HepG2 (cell line): Measurements from ENCODE around the gene SOX14. TPM values are rescaled to one million over a fixed set of nuclear protein-coding genes. Genes with fewer than 3 reads are reported as not detected.

ENCODE experiments used
- ATAC-seq: fragments of 200-7000 bp; cut with Tn5 transposase; 3 replicates; pipeline ENCODE4 v1.9.1; 2020; ENCODE audit warnings: mild to moderate bottlenecking, moderate library complexity
- BruUV-seq: library from RNA; stranded (reverse); fragments of 400-500 nt; replicated peaks from 2 replicates; lab custom pipeline; 2021; lab: Mats Ljungman, UMichigan
- CTCF ChIA-PET: fragments of 300-600 bp; formaldehyde crosslinking; extraction: SDS; loops from one replicate; lab custom pipeline; 2021; ENCODE audit warnings: low total read pairs, inconsistent platforms, low intra/inter-chr PET ratio; lab: Yijun Ruan, JAX
- POLR2A ChIA-PET: fragments of 350-600 bp; sonication (Branson Sonifier 250); formaldehyde crosslinking; loops from one replicate; lab custom pipeline; 2020; ENCODE audit warnings: antibody characterized with exemption, inconsistent platforms; lab: Yijun Ruan, JAX
- DNase-seq: peaks from one replicate; pipeline ENCODE4 v3.0.0-alpha.2; 2015; ENCODE audit warnings: low spot score
- FAIRE-seq: peaks from 3 replicates; lab custom pipeline; 2011; peaks lifted over from hg19 to GRCh38; lab: Jason Lieb, UNC
- H2AFZ ChIP-seq: one replicate; pipeline ENCODE4 v1.6.1; 2011; ENCODE audit warnings: low read length, inconsistent platforms
- H3K27ac ChIP-seq: fragments of 300-600 bp; 3 replicates; pipeline ENCODE4 v1.8.0; 2011; ENCODE audit warnings: mixed run types, mild to moderate bottlenecking, mixed read lengths, low read length, inconsistent platforms; ENCODE audit not compliant: insufficient read depth; ENCODE audit errors: extremely low read length
- H3K27me3 ChIP-seq, 2 experiments: fragments of 200-600 bp in 1 of 2; 2 replicates in 1 of 2; 3 replicates in 1 of 2; pipeline versions ENCODE4 v1.6.0 to v1.8.0; 2011; ENCODE audit warnings: low read length in 2 of 2, mild to moderate bottlenecking in 2 of 2, moderate library complexity in 2 of 2, inconsistent platforms in 1 of 2; ENCODE audit not compliant: insufficient read depth in 2 of 2, control insufficient read depth in 1 of 2
- H3K36me3 ChIP-seq, 2 experiments: fragments of 200-600 bp in 1 of 2; replicated peaks in 1 of 2; 2 replicates in 1 of 2; 3 replicates in 1 of 2; pipeline versions ENCODE4 v1.5.1 to v1.8.0; 2011; ENCODE audit warnings: low read length in 2 of 2, inconsistent platforms in 1 of 2; ENCODE audit not compliant: insufficient read depth in 2 of 2, control insufficient read depth in 1 of 2
- H3K4me1 ChIP-seq: 2 replicates; pipeline ENCODE4 v1.5.1; 2012; ENCODE audit warnings: low read length, inconsistent platforms; ENCODE audit not compliant: insufficient read depth
- H3K4me2 ChIP-seq: 2 replicates; pipeline ENCODE4 v1.6.0; 2011; ENCODE audit warnings: low read depth, low read length, inconsistent platforms
- H3K4me3 ChIP-seq, 3 experiments: fragments of 200-600 bp in 1 of 3; sonication (generic), shearing (Covaris generic) in 1 of 3; replicated peaks in 1 of 3; 2 replicates each; pipeline ENCODE4 v1.5.1; 2011 to 2016; ENCODE audit warnings: low read length in 3 of 3, inconsistent platforms in 2 of 3, low read depth in 2 of 3, mild to moderate bottlenecking in 2 of 3, control low read depth in 1 of 3, mixed read lengths in 1 of 3; ENCODE audit not compliant: insufficient read depth in 1 of 3
- H3K79me2 ChIP-seq: one replicate; pipeline ENCODE4 v1.6.1; 2011; ENCODE audit warnings: low read length, inconsistent platforms; ENCODE audit not compliant: insufficient read depth
- H3K9ac ChIP-seq: 2 replicates; pipeline ENCODE4 v1.6.0; 2011; ENCODE audit warnings: mild to moderate bottlenecking, low read depth, low read length, inconsistent platforms; ENCODE audit not compliant: insufficient read depth
- H3K9me3 ChIP-seq: 2 replicates; pipeline ENCODE4 v1.5.1; 2012; ENCODE audit warnings: mild to moderate bottlenecking, low read length
- H4K20me1 ChIP-seq: 2 replicates; pipeline ENCODE4 v1.6.0; 2011; ENCODE audit warnings: inconsistent platforms, mild to moderate bottlenecking, low read length, moderate library complexity; ENCODE audit not compliant: insufficient read depth
- KLF15 ChIP-seq: sonication (generic); formaldehyde crosslinking; IDR thresholded peaks from 2 replicates; pipeline ENCODE4 v1.8.1; 2023; ENCODE audit warnings: borderline replicate concordance, mild to moderate bottlenecking, inconsistent platforms, missing genetic modification reagents, mixed read lengths
- THAP11 ChIP-seq: IDR thresholded peaks from 2 replicates; pipeline ENCODE4 v1.6.1; 2016; ENCODE audit warnings: missing biosample characterization, missing genetic modification reagents
- TIGD3 ChIP-seq: sonication (generic); formaldehyde crosslinking; IDR thresholded peaks from 2 replicates; pipeline ENCODE4 v1.5.1; 2020; ENCODE audit warnings: mild to moderate bottlenecking, missing genetic modification reagents, borderline replicate concordance
- ZBTB38 ChIP-seq: sonication (generic); formaldehyde crosslinking; IDR thresholded peaks from 2 replicates; pipeline ENCODE4 v1.5.1; 2020; ENCODE audit warnings: mild to moderate bottlenecking, missing genetic modification reagents
- ZBTB4 ChIP-seq: sonication (generic); formaldehyde crosslinking; IDR thresholded peaks from 2 replicates; pipeline ENCODE4 v1.4.0; 2020; ENCODE audit warnings: missing genetic modification reagents, mild to moderate bottlenecking, borderline replicate concordance
- ZBTB7B ChIP-seq: sonication (generic); formaldehyde crosslinking; IDR thresholded peaks from 2 replicates; pipeline ENCODE4 v1.4.0; 2020; ENCODE audit warnings: missing genetic modification reagents
- ZHX1 ChIP-seq: sonication (generic); formaldehyde crosslinking; IDR thresholded peaks from 2 replicates; pipeline ENCODE4 v1.8.1; 2022; ENCODE audit warnings: low read depth, mild to moderate bottlenecking, missing genetic modification reagents
- WGBS: methylation state at CpG from one replicate; pipeline ENCODE4 v1.1.6; 2017; ENCODE audit warnings: low lambda C conversion rate; 5-methylcytosine and 5-hydroxymethylcytosine counted together
- in situ Hi-C: cut with HindIII; loops from 2 replicates; pipeline ENCODE4 v1.10.0; 2017; ENCODE audit warnings: low pct_unique_long_range_greater_than_20kb; ENCODE audit not compliant: extremely low pct_ligation_motif_present
- intact Hi-C: fragments of 100-400 bp; cut with micrococcal nuclease; formaldehyde crosslinking; loops from one replicate; pipeline ENCODE4 v1.10.0; 2022; ENCODE audit not compliant: unreplicated experiment
- polyA plus RNA-seq, 8 experiments: library from polyadenylated mRNA; depleted of rRNA in 3 of 8; stranded (reverse) in 7 of 8; unstranded in 1 of 8; fragments of >200 nt; fragmentation: Illumina TruSeq in 4 of 8; extraction: Trizol in 4 of 8; gene quantifications; 2 replicates each; pipeline versions ENCODE4 v1.2.1 to v1.2.3, GENCODE V29; 2011 to 2016; ENCODE audit warnings: low read depth in 4 of 8, missing spikeins in 1 of 8, mixed read lengths in 1 of 8; ENCODE audit not compliant: insufficient read depth in 1 of 8
- total RNA-seq, 5 experiments: library from RNA; depleted of rRNA; stranded (reverse); fragments of >200 nt; fragmentation: Illumina TruSeq; extraction: Trizol; gene quantifications; 2 replicates each; pipeline ENCODE4 v1.2.3, GENCODE V29; 2016; ENCODE audit warnings: low read depth in 1 of 5
- TF ChIP-seq, protein P1 (sequence below): sonication (generic); formaldehyde crosslinking; IDR thresholded peaks from 2 replicates; pipeline ENCODE4 v1.8.1; 2023; ENCODE audit warnings: mild to moderate bottlenecking, missing genetic modification reagents
- TF ChIP-seq, protein P2 (sequence below): sonication (generic); formaldehyde crosslinking; IDR thresholded peaks from 2 replicates; pipeline ENCODE4 v1.8.0; 2022; ENCODE audit warnings: mild to moderate bottlenecking, missing genetic modification reagents, moderate library complexity
- TF ChIP-seq, protein P3 (sequence below): fragments of 450-650 bp; IDR thresholded peaks from 2 replicates; pipeline ENCODE4 v1.6.1; 2016

Gene SOX14
- total and polyA plus RNA-seq, 2 of the 13 experiments (the other 11 are each of a cell fraction or from before 2014, with no cell fraction given), result not detected

- Histone ChIP-seq H2AFZ (no peak overlapping the region), H3K9ac (no peak overlapping the region), H3K36me3 (no peaks in the 10 kb centered on the region), H3K4me2 (no peak overlapping the region), H3K79me2 (no peaks in the 10 kb centered on the region), H3K27me3 (peaks cover 9 to 50% of the 10 kb centered on the region in 2 experiments), H3K27ac (no peak overlapping the region), H3K4me1 (peaks cover 9% of the 10 kb centered on the region; the same call in 1 of the 2 replicates), H3K4me3 (no peak overlapping the region), H4K20me1 (no peaks in the 10 kb centered on the region), H3K9me3 (no peaks in the 10 kb centered on the region)
- WGBS, result 13% methylated on average over 16 of the region's 28 CpGs
- ChIA-PET CTCF (no interaction called here), POLR2A (no interaction called here)
- in situ Hi-C loops, result no loop called here
- BruUV-seq, result no TSS peak
- FAIRE-seq, result no peak
- intact Hi-C loops, result no loop called here
- no peak; the same call in 2 of the 3 replicates for ATAC-seq
- no peak for DNase-seq
- TF ChIP-seq TIGD3 (CRISPR knock-in tag), result no peak
- TF ChIP-seq, protein P1, sequence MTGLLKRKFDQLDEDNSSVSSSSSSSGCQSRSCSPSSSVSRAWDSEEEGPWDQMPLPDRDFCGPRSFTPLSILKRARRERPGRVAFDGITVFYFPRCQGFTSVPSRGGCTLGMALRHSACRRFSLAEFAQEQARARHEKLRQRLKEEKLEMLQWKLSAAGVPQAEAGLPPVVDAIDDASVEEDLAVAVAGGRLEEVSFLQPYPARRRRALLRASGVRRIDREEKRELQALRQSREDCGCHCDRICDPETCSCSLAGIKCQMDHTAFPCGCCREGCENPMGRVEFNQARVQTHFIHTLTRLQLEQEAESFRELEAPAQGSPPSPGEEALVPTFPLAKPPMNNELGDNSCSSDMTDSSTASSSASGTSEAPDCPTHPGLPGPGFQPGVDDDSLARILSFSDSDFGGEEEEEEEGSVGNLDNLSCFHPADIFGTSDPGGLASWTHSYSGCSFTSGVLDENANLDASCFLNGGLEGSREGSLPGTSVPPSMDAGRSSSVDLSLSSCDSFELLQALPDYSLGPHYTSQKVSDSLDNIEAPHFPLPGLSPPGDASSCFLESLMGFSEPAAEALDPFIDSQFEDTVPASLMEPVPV (CRISPR knock-in tag), result no peak
- TF ChIP-seq THAP11 (CRISPR knock-in tag), result no peak
- TF ChIP-seq, protein P2, sequence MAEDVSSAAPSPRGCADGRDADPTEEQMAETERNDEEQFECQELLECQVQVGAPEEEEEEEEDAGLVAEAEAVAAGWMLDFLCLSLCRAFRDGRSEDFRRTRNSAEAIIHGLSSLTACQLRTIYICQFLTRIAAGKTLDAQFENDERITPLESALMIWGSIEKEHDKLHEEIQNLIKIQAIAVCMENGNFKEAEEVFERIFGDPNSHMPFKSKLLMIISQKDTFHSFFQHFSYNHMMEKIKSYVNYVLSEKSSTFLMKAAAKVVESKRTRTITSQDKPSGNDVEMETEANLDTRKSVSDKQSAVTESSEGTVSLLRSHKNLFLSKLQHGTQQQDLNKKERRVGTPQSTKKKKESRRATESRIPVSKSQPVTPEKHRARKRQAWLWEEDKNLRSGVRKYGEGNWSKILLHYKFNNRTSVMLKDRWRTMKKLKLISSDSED, result no peak
- TF ChIP-seq, protein P3, sequence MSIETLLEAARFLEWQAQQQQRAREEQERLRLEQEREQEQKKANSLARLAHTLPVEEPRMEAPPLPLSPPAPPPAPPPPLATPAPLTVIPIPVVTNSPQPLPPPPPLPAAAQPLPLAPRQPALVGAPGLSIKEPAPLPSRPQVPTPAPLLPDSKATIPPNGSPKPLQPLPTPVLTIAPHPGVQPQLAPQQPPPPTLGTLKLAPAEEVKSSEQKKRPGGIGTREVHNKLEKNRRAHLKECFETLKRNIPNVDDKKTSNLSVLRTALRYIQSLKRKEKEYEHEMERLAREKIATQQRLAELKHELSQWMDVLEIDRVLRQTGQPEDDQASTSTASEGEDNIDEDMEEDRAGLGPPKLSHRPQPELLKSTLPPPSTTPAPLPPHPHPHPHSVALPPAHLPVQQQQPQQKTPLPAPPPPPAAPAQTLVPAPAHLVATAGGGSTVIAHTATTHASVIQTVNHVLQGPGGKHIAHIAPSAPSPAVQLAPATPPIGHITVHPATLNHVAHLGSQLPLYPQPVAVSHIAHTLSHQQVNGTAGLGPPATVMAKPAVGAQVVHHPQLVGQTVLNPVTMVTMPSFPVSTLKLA, result no peak
- no peak for TF ChIP-seq ZBTB7B (CRISPR knock-in tag)
- TF ChIP-seq ZBTB38 (CRISPR knock-in tag), result no peak
- TF ChIP-seq ZHX1 (CRISPR knock-in tag), result no peak
- no peak for TF ChIP-seq ZBTB4 (CRISPR knock-in tag)
- TF ChIP-seq KLF15 (CRISPR knock-in tag), result no peak
Measured at GRCh38 chr3:137760341-137761098, 3.6 kb upstream of the SOX14 start.
